ENCODE data around the gene POU6F2. TPM values are rescaled to one million over a fixed set of nuclear protein-coding genes. Genes with fewer than 3 reads are reported as not detected.
"Not testable (repeated sequence)": the region's sequence is repeated elsewhere in the genome, so short reads cannot be mapped to it uniquely, and the experiment has no call there.

Gene POU6F2
- total RNA-seq, 2 donors from 2014 or later = 0.14 to 0.16 TPM

DNA sequence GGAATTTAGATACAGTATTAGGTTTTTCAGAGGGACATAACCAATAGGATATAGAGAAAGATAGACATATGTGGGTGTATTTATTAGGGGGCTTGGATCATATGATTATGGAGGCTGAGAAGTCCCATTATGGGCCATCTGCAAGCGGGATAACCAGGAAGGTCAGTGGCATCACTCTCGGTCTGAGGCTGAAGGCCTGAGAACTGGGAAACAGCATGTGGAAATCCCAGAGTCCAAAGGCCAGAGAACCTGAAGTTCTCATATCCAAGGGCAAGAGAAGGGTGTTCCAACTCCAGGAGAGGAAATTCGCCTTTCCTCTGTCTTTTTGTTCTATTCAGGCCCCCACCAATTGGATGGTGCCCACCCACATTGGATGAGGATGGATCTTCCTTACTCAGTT lies 180.7 kb downstream of the POU6F2 start:
- ATAC-seq (replicated peaks in 1 of 2) (no peak), DNase-seq (no peak)
- H3K36me3 Mint-ChIP-seq (ENCODE audit: insufficient read depth in 2 of 2) = no peaks in the 10 kb centered on the region
- H3K27ac Mint-ChIP-seq = no peak overlapping the region
- no peaks in the 10 kb centered on the region for H3K27me3 Mint-ChIP-seq (ENCODE audit: low read depth)
- no peaks in the 10 kb centered on the region for H3K4me1 Mint-ChIP-seq (ENCODE audit: low read depth)
- H3K9me3 Mint-ChIP-seq = no peaks in the 10 kb centered on the region
- H3K4me3 Mint-ChIP-seq = no peak overlapping the region

DNA sequence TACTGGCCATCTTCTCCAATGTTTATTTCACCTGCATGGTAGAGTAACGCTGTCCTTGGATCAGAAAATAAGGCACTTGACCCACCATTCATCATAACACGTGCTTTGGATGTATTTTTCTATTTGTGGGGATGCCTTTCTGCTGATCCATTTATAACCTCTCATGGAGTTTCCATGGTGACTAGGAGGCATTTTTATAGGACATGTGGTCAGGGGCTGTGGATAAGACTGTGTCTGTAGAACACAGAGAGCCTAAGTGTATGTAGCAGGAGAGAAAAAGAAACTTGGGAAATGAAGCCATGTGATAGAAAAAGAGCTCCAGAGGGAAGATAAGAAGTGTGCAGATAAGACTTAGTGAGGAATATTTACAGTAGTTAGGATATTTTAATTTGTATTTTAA lies 184.2 kb downstream of the POU6F2 start:
- Mint-ChIP-seq H3K9me3 (peaks cover 0 to 1% of the 10 kb centered on the region in 2 donors), H3K36me3 (ENCODE audit: insufficient read depth in 2 of 2) (no peaks in the 10 kb centered on the region), H3K27ac (no peak overlapping the region), H3K4me3 (no peak overlapping the region), H3K27me3 (ENCODE audit: low read depth) (no peaks in the 10 kb centered on the region), H3K4me1 (ENCODE audit: low read depth) (no peaks in the 10 kb centered on the region)
- DNase-seq (no peak), ATAC-seq (replicated peaks in 1 of 2) (no peak)

DNA sequence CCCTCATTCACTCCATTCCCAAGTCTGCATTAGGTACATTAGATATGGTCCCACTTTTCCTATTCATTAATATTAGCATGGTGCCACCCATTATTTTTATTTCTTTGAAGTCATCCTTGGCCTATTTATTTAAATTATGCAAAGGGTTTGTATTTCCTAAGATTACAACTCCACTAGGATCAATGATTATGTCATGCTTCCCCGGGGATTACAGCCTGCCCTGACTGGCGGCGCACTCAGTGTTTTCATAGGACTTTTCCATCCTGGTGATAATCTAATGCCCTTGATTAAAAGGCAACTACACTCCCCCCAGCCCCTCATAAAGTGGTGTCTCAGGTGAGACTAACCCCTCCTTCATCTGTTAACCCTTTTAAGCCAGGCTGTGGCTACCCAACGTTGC lies 187.2 kb downstream of the POU6F2 start:
- Mint-ChIP-seq H3K4me3 (no peak overlapping the region), H3K36me3 (ENCODE audit: insufficient read depth in 2 of 2) (no peaks in the 10 kb centered on the region), H3K27ac (no peak overlapping the region), H3K27me3 (ENCODE audit: low read depth) (no peaks in the 10 kb centered on the region), H3K4me1 (ENCODE audit: low read depth) (no peaks in the 10 kb centered on the region), H3K9me3 (peaks cover 0 to 1% of the 10 kb centered on the region in 2 donors)
- DNase-seq = no peak
- ATAC-seq (replicated peaks in 1 of 2) = no peak

DNA sequence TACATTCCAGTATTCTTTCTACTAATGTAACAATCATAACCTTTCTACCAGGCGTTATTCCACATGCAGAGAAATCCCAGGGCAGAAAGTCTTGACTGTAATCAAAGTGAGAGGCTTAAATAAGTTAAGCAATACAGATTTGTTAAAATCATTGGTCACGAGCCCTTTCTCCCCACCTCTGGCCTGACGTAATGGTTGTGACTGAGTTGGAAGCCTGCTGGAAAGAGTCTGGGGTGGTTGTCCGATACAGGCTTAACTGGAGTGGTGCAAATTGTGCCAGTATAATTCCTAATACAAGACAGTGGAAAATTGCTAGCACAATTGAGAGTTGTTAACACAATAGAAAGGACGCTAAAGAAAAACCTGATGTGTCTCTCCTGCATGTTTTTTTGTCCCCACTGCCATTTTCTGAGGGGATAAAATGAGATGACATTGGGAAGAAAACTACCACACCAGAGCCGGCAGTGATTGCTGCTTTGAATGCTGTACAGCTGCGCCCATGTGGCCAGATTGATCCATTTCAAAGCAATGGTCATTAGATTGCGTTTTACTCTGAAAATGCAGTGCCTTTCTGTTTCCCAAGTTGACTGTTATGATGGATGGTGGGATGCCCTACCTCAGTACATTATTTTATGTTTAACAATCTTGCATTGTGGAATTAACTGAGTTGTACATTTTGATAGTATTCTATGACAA lies 190.8 kb downstream of the POU6F2 start:
- Mint-ChIP-seq H3K4me3 (no peak overlapping the region), H3K36me3 (ENCODE audit: insufficient read depth in 2 of 2) (no peaks in the 10 kb centered on the region), H3K4me1 (ENCODE audit: low read depth) (no peaks in the 10 kb centered on the region), H3K27ac (no peak overlapping the region), H3K9me3 (peaks cover 0 to 1% of the 10 kb centered on the region in 2 donors), H3K27me3 (ENCODE audit: low read depth) (no peaks in the 10 kb centered on the region)
- no peak for DNase-seq
- no peak for ATAC-seq (replicated peaks in 1 of 2)

DNA sequence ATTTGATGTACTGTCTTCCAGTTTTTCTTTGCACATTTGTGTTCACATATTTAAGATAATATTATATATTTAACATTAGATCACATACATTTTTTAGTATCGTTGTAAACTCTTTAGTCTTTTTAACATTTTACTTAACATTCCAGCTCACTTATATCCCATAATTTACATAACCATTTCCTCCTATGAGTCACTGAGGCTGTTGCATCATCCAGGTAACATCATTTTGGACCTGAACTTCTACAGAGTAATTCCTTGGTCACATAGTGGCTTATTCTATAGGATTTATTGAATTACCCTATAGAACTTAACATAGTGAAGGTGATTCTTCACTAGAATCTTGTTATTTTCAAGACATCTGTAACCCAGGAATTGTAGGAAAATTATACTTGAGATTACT lies 194.4 kb downstream of the POU6F2 start:
- Mint-ChIP-seq H3K4me1 (ENCODE audit: low read depth) (no peaks in the 10 kb centered on the region), H3K9me3 (no peaks in the 10 kb centered on the region), H3K4me3 (no peak overlapping the region), H3K27me3 (ENCODE audit: low read depth) (no peaks in the 10 kb centered on the region), H3K36me3 (ENCODE audit: insufficient read depth in 2 of 2) (no peaks in the 10 kb centered on the region), H3K27ac (no peak overlapping the region)
- DNase-seq (no peak), ATAC-seq (replicated peaks in 1 of 2) (no peak)

DNA sequence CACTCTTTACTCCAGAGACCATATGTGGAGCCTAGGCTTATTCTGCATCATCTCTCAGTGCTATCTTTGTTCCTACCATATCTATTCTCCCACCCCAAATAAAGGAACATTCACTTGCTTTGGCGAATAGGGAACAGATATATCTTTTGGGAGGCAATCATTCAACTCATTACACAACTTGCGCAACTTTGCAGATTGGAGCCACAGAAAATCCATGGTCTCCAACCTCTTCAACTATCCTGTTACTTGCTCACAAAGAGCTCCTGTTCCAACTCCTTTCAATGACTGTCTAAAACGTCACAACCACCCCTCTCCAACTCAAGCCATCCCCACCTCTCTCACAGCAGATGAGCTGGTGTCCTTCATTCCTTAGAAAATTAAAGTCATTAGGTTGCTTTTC lies 203.7 kb downstream of the POU6F2 start:
- Mint-ChIP-seq H3K27me3 (ENCODE audit: low read depth) (no peaks in the 10 kb centered on the region), H3K4me1 (ENCODE audit: low read depth) (no peaks in the 10 kb centered on the region), H3K9me3 (no peaks in the 10 kb centered on the region), H3K36me3 (ENCODE audit: insufficient read depth in 2 of 2) (no peaks in the 10 kb centered on the region), H3K27ac (no peak overlapping the region), H3K4me3 (no peak overlapping the region)
- ATAC-seq (replicated peaks in 1 of 2) (no peak), DNase-seq (no peak)

DNA sequence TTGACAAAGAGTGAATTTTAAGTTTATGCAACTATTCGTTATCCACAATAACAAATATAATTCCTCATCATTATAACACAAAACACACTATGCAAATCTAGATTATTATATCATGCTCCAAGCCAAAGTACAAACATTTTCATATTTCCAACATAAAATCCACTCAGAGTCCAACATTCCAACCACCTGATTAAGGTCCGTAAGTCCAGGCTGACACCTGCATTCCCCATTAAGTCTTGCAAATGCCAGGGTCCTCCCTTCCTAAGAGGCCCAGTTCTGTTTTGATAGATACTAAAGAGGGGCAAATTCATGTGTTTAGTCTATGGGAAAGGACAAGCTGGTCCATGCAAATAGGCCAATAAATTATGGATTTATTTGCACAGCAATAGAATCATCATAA lies 206.1 kb downstream of the POU6F2 start:
- no peak for ATAC-seq (replicated peaks in 1 of 2)
- H3K4me3 Mint-ChIP-seq = no peak overlapping the region
- H3K9me3 Mint-ChIP-seq = peaks cover 0 to 3% of the 10 kb centered on the region in 2 donors
- H3K27ac Mint-ChIP-seq = no peak overlapping the region
- no peaks in the 10 kb centered on the region for H3K27me3 Mint-ChIP-seq (ENCODE audit: low read depth)
- DNase-seq = no peak
- H3K4me1 Mint-ChIP-seq (ENCODE audit: low read depth) = no peaks in the 10 kb centered on the region
- H3K36me3 Mint-ChIP-seq (ENCODE audit: insufficient read depth in 2 of 2) = no peaks in the 10 kb centered on the region

DNA sequence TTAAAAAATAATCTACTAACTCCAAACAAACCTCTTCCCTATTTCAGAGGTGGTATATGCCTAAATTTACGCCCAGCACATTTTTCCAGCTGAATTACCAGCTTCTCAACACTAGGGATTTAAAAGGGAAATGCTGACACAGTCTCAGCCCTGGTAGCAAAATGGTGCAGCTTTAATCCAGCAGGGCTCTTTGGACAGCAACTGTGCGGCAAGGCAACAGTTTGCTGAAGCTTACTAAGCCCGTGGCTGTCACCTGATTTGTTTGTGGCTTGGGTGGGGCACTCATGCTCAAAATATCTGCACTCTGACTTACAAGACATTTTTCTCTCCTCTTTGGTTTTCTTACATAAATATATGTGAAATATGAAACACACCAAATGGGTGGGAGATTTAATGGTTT lies 206.7 kb downstream of the POU6F2 start:
- Mint-ChIP-seq H3K27ac (no peak overlapping the region), H3K9me3 (peaks cover 0 to 3% of the 10 kb centered on the region in 2 donors), H3K4me1 (ENCODE audit: low read depth) (no peaks in the 10 kb centered on the region), H3K27me3 (ENCODE audit: low read depth) (no peaks in the 10 kb centered on the region), H3K4me3 (no peak overlapping the region), H3K36me3 (ENCODE audit: insufficient read depth in 2 of 2) (no peaks in the 10 kb centered on the region)
- ATAC-seq (replicated peaks in 1 of 2) (no peak), DNase-seq (no peak)

DNA sequence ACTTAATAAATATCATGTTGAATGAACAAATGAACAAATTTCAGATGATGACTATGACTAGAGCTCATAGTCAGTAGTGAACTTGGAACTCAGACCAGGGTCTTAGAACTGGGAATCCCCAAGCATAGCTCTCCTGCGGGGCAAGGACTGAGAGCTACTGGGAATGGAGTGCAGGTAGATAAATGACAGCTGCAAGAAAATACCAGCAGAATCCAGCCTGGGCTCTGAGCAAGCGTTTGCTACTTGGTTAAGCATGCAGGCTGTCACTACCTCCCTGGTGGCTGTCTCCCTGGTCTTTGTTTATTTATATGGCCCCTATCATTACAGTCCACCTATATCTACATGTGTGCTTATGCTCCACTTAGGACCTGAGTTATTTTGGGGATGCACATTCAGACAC lies 208.4 kb downstream of the POU6F2 start:
- no peaks in the 10 kb centered on the region for H3K27me3 Mint-ChIP-seq (ENCODE audit: low read depth)
- H3K27ac Mint-ChIP-seq = no peak overlapping the region
- no peaks in the 10 kb centered on the region for H3K36me3 Mint-ChIP-seq (ENCODE audit: insufficient read depth in 2 of 2)
- no peak overlapping the region for H3K4me3 Mint-ChIP-seq
- H3K9me3 Mint-ChIP-seq = peaks cover 0 to 3% of the 10 kb centered on the region in 2 donors
- no peaks in the 10 kb centered on the region for H3K4me1 Mint-ChIP-seq (ENCODE audit: low read depth)
- ATAC-seq (replicated peaks in 1 of 2) (no peak), DNase-seq (no peak)

DNA sequence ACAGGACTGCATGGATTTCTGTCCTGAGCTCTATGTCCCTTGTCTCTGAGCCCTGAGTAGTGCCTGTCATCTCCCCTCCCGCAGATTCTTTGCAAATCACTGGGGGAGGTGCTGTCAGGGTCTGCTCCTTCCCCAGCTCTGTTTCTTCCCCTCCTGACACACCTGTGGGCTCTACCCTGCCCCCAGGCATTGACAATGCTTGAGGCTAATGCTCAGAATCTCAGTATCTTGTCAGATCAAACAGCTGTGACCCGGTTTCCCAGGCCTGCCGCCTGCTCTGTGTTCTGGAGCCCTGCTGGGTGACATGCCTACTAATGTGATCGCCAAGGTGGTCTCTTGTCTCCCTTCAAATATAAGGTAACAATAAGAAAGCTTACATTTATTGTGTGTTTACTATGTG lies 209.0 kb downstream of the POU6F2 start:
- Mint-ChIP-seq H3K4me1 (ENCODE audit: low read depth) (no peaks in the 10 kb centered on the region), H3K36me3 (ENCODE audit: insufficient read depth in 2 of 2) (no peaks in the 10 kb centered on the region), H3K4me3 (no peak overlapping the region), H3K27me3 (ENCODE audit: low read depth) (no peaks in the 10 kb centered on the region), H3K9me3 (peaks cover 0 to 3% of the 10 kb centered on the region in 2 donors), H3K27ac (no peak overlapping the region)
- ATAC-seq (replicated peaks in 1 of 2) (no peak), DNase-seq (no peak)

DNA sequence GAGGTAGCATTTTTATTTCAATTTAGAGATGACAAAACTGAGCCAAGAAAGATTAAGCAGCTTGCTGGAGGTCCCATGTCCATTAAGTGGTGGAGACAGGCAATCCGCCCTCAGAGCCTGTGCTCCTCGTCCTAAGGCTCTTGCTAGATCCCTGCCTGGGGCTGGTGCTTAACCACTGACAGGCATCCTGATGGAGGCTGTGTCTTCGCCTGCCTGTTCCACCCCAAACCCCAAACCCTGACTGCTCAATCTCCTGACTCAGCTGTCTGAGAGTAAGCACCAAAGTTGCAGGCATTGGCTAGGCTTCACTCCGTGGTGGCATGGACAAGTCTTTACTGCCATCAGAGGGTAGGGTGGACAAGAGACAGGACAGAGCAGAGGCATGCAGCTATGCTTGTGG lies 209.4 kb downstream of the POU6F2 start:
- Mint-ChIP-seq H3K4me1 (ENCODE audit: low read depth) (no peaks in the 10 kb centered on the region), H3K4me3 (no peak overlapping the region), H3K27ac (no peak overlapping the region), H3K36me3 (ENCODE audit: insufficient read depth in 2 of 2) (no peaks in the 10 kb centered on the region), H3K27me3 (ENCODE audit: low read depth) (no peaks in the 10 kb centered on the region), H3K9me3 (peaks cover 0 to 3% of the 10 kb centered on the region in 2 donors)
- ATAC-seq (replicated peaks in 1 of 2) (no peak), DNase-seq (no peak)

DNA sequence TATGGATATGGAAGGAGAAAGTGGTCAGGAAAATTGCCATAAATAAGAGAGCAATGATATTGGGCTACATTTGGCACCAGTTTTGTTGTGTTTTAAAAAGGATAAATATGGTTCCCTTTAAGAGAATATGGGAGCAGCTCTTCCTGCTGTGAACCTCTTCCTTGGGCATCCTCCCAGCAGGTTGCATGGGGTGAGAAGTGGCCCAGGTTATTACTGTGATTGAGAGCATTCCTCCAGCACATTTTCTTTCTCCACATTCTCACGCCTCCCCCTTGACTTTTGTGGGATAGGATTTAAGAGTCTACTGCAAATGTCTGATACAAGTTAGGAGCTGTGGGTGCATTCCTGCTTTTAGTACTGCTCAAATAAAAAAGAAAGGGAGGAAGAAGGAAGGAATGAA lies 214.8 kb downstream of the POU6F2 start:
- H3K4me1 Mint-ChIP-seq (ENCODE audit: low read depth) = no peaks in the 10 kb centered on the region
- no peak for DNase-seq
- ATAC-seq (replicated peaks in 1 of 2) = no peak
- no peaks in the 10 kb centered on the region for H3K9me3 Mint-ChIP-seq
- no peak overlapping the region for H3K4me3 Mint-ChIP-seq
- H3K36me3 Mint-ChIP-seq (ENCODE audit: insufficient read depth in 2 of 2) = no peaks in the 10 kb centered on the region
- H3K27ac Mint-ChIP-seq = no peak overlapping the region
- no peaks in the 10 kb centered on the region for H3K27me3 Mint-ChIP-seq (ENCODE audit: low read depth)

DNA sequence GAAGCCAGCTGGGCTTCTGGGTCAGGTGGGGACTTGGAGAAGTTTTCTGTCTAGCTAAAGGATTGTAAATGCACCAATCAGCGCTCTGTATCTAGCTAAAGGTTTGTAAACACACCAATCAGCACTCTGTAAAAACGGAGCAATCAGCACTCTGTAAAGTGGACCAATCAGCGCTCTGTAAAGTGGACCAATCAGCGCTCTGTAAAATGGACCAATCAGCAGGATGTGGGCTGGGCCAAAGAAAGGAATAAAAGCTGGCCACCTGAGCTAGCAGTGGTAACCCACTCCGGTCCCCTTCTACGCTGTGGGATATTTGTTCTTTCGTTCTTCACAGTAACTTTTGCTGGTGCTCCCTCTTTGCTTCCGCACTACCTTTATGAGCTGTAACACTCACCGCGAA lies 216.7 kb downstream of the POU6F2 start:
- not testable (repeated sequence) for H3K36me3 Mint-ChIP-seq (ENCODE audit: insufficient read depth in 2 of 2); H3K9me3 Mint-ChIP-seq; DNase-seq; H3K27ac Mint-ChIP-seq; H3K4me3 Mint-ChIP-seq; ATAC-seq (replicated peaks in 1 of 2); H3K4me1 Mint-ChIP-seq (ENCODE audit: low read depth); H3K27me3 Mint-ChIP-seq (ENCODE audit: low read depth)

DNA sequence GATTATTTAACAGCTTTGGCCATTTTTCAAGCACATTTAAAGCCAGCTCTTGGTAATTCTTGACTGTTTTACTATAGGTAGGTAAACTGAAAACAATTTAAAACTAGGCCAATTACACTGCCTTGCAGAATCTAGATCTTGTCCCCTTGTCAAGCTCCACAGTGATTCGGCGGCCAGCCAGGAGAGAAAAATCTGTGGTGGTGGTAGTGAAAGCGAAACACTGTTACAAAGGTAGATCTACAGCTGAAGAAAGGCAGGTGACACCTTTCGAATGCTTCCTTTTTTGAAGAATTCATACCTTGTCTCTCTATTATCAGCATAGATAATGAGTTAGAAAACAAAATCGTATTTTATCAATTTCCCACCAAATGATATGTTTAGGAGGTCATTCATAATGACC lies 218.3 kb downstream of the POU6F2 start:
- H3K4me1 Mint-ChIP-seq (ENCODE audit: low read depth) = no peaks in the 10 kb centered on the region
- ATAC-seq (replicated peaks in 1 of 2) = no peak
- no peak overlapping the region for H3K4me3 Mint-ChIP-seq
- DNase-seq = no peak
- H3K9me3 Mint-ChIP-seq = no peaks in the 10 kb centered on the region
- no peaks in the 10 kb centered on the region for H3K27me3 Mint-ChIP-seq (ENCODE audit: low read depth)
- no peak overlapping the region for H3K27ac Mint-ChIP-seq
- H3K36me3 Mint-ChIP-seq (ENCODE audit: insufficient read depth in 2 of 2) = no peaks in the 10 kb centered on the region

Data from activated T-cell treated with anti-CD3 and anti-CD28 coated beads, Interleukin-2, amount 50 U/mL, for 72 hours (primary cell).